ENCODE data around the gene HIBADH.

The HIBADH gene

DNA sequence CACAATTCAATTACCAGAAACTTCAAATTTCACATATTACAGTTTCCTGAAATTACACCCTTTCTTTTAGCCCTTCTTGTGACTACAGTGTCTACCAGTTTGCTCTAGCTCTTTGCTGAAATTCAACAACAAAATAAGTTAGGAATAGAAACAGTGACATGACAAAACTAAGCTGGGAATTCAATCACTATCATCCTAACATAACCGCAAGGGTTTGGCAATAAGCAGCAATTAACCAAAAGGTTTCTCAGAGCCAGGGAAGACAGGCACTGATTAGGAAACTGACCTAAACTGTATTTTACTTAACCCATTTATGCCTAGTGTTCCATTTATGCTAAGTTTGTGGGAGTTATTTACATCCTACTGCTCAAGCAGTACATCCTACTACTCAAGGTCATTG, 31.3 kb downstream of the HIBADH start:
- TF ChIP-seq, protein P1, sequence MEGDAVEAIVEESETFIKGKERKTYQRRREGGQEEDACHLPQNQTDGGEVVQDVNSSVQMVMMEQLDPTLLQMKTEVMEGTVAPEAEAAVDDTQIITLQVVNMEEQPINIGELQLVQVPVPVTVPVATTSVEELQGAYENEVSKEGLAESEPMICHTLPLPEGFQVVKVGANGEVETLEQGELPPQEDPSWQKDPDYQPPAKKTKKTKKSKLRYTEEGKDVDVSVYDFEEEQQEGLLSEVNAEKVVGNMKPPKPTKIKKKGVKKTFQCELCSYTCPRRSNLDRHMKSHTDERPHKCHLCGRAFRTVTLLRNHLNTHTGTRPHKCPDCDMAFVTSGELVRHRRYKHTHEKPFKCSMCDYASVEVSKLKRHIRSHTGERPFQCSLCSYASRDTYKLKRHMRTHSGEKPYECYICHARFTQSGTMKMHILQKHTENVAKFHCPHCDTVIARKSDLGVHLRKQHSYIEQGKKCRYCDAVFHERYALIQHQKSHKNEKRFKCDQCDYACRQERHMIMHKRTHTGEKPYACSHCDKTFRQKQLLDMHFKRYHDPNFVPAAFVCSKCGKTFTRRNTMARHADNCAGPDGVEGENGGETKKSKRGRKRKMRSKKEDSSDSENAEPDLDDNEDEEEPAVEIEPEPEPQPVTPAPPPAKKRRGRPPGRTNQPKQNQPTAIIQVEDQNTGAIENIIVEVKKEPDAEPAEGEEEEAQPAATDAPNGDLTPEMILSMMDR (IDR thresholded peaks at IDR 0.05; ENCODE audit: low read depth, low read length) = no peak
- peak in 1 of 2 donors; percentile 64 for DNase-seq (ENCODE audit: low read depth in 2 of 2)
- H3K4me3 ChIP-seq (replicated peaks in 1 of 2; ENCODE audit: low read depth in 2 of 2, low read length in 2 of 2) = no peak overlapping the region

DNA sequence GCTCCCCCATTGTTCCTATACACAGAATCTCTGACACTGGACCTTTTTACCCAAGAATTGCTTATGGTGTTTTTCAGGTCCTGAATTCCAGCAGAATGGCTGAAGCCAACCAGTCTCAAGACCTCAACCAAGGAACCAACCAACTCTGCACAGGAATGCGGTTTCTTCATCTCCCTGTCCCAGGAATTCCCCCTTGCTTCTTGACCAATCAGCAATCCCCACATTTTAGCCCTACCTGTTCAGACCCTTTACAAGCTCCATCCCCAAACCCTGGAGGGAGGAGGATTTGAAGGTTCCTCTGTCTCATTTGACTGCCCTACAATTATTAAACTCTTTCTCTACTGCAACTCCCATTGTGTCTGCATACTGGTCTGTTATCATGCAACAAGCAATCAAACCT, 35.5 kb downstream of the HIBADH start:
- DNase-seq (ENCODE audit: low read depth in 2 of 2) = no peak
- TF ChIP-seq, protein P1 (IDR thresholded peaks at IDR 0.05; ENCODE audit: low read depth, low read length) = no peak

DNA sequence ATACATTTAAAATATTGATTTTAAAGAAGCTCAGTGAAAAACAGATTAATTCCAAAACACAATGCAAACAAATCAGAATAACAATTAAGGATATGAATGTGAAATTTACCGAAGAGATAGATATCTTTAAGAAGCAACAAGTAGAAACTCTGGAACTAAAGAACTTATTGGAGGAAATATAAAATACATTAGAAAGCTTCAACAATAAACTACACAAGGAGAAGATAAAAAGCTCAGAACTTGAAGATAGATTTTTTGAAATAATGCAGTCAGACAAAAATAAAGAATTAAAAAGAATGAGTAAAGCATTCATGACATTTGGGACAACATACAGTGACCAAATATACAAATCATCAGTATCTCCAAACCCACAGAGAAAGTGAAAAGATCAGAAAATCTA, 43.2 kb downstream of the HIBADH start:
- no peak for DNase-seq (ENCODE audit: low read depth in 2 of 2)
- TF ChIP-seq, protein P1 (IDR thresholded peaks at IDR 0.05; ENCODE audit: low read depth, low read length) = no peak
- no peak overlapping the region for H3K4me3 ChIP-seq (replicated peaks in 1 of 2; ENCODE audit: low read depth in 2 of 2, low read length in 2 of 2)

More for the DNA sequence above, 35.5 kb downstream of the HIBADH start:
- no peak overlapping the region for H3K4me3 ChIP-seq (replicated peaks in 1 of 2; ENCODE audit: low read depth in 2 of 2, low read length in 2 of 2)

DNA sequence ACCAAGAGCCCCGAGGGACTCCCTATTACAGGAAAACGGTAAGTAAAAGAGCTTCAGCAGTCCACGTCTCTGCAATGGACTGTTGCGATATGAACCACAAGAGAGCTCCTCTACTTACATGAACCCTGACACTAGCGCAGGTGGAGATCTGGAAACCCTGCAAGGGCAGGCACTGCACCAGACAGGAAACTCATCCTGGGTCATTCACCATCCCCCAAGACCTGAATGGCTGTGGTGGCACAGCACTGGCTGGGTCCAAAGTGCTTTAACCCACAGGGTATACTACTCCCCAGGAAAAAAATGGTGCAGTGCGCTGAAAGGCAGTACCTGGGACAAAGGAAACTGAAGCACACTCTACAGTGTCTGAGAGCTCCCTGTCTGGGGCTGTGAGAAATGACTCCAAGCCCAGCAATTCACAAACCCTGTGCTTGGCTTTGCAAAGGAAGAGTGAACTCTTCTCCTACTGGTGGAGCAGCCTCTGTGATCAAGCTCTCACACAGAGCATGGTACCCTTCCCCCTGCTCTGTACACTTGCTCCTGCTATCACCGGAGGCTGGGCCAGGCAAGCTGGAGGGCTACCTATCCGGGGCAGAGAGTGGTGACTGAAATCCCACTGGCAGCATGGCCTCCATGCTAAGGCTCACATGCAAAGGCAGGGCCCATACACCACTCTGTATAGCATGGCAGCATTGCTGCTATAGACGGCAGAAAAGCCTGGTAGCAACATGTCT, 44.9 kb downstream of the HIBADH start:
- DNase-seq (ENCODE audit: low read depth in 2 of 2) = no peak
- H3K4me3 ChIP-seq (replicated peaks in 1 of 2; ENCODE audit: low read depth in 2 of 2, low read length in 2 of 2) = no peak overlapping the region
- TF ChIP-seq, protein P1 (IDR thresholded peaks at IDR 0.05; ENCODE audit: low read depth, low read length) = no peak

DNA sequence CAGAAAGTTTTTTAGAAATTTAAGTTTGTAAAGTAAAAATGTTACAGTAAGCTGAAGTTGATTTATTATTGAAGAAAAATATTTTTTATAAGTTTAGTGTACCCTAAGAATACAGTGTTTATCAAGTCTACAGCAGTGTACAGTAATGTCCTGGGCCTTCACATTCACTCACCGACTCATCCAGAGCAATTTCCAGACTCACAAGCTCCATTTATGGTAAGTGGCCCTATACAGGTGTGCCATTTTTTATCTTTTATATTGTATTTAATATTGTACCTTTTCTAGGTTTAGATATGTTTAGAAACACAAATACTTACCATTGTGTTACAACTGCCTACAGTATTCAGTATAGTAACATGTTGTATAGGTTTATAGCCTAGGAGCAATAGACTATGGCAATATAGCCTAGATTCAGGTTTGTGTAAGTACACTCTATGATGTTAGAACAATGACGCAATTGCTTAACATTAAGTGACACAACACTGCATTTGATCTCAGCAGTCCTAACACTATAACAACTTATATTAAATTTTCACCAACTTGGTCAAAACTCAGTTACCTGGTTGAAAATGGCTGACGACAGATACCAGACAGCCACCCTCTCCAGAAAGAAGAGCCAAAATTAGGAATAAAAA, 45.7 kb downstream of the HIBADH start:
- no peak overlapping the region for H3K4me3 ChIP-seq (replicated peaks in 1 of 2; ENCODE audit: low read depth in 2 of 2, low read length in 2 of 2)
- TF ChIP-seq, protein P1 (IDR thresholded peaks at IDR 0.05; ENCODE audit: low read depth, low read length) = no peak
- DNase-seq (ENCODE audit: low read depth in 2 of 2) = peak in 1 of 2 donors; percentile 18

DNA sequence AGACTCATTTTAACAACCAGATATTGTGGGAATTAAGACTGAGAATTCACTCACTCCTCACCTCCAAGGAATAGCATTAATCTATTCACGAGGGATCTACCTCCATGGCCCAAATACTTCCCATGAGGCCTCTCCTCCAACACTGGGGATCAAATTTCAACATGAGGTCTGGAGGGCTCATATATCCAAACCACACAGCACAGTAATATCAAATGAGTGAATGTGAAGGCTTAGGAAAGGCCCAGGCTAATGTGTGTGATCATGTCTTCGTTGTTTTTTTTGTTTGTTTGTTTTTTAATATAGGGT, 46.5 kb downstream of the HIBADH start:
- DNase-seq (ENCODE audit: low read depth in 2 of 2) = no peak
- TF ChIP-seq, protein P1 (IDR thresholded peaks at IDR 0.05; ENCODE audit: low read depth, low read length) = no peak
- H3K4me3 ChIP-seq (replicated peaks in 1 of 2; ENCODE audit: low read depth in 2 of 2, low read length in 2 of 2) = no peak overlapping the region

Measured in cardiac fibroblast (primary cell).